Mammary epithelial cell (primary cell): ENCODE measurements around the gene FREM1.

Experiments used
- CTCF ChIP-seq, 2 donors: IDR thresholded peaks in 1 of 2; conservative IDR thresholded peaks in 1 of 2; 2 replicates each; pipeline ENCODE4 v1.5.1; 2011 to 2012; ENCODE audit warnings: inconsistent platforms in 2 of 2, low read length in 2 of 2, mild to moderate bottlenecking in 2 of 2, control low read depth in 1 of 2, low read depth in 1 of 2; ENCODE audit not compliant: insufficient read depth in 1 of 2; ENCODE audit errors: extremely low read depth in 1 of 2
- EZH2 ChIP-seq: IDR thresholded peaks from 2 replicates; pipeline ENCODE4 v1.6.1; 2012; ENCODE audit warnings: low read length, inconsistent platforms, borderline replicate concordance

- no peak for TF ChIP-seq CTCF (conservative IDR thresholded peaks at IDR 0.05 in 1 of 2, IDR thresholded peaks at IDR 0.05 in 1 of 2; ENCODE audit: extremely low read depth in 1 of 2, insufficient read depth in 1 of 2, low read depth in 1 of 2, low read length in 2 of 2)
- TF ChIP-seq EZH2: no peak
These were observed 157.4 kb downstream of the FREM1 start for GRCh38 chr9:14752871-14753270.
